K562 (cell line): ENCODE measurements around the gene VSTM2B. TPM values are rescaled to one million over a fixed set of nuclear protein-coding genes. Genes with fewer than 3 reads are reported as not detected.

ENCODE experiments used
- ATAC-seq: fragments of 200-7000 bp; cut with Tn5 transposase; 3 replicates; pipeline ENCODE4 v1.9.1; 2020; ENCODE audit warnings: moderate library complexity
- BruUV-seq: library from RNA; stranded (reverse); fragments of 400-500 nt; replicated peaks from 2 replicates; lab custom pipeline; 2021; lab: Mats Ljungman, UMichigan
- CTCF ChIA-PET: fragments of 300-600 bp; formaldehyde crosslinking; extraction: SDS; loops from one replicate; lab custom pipeline; 2021; ENCODE audit warnings: low intra/inter-chr PET ratio; lab: Yijun Ruan, JAX
- POLR2A ChIA-PET: fragments of 300-600, 350-650 bp; sonication (Branson Sonifier 250); formaldehyde crosslinking; extraction: SDS; loops from one replicate; lab custom pipeline; 2021; ENCODE audit warnings: antibody characterized with exemption, inconsistent platforms; lab: Yijun Ruan, JAX
- DNase-seq, 4 experiments: peaks; one replicate each; pipeline versions ENCODE4 v3.0.0 to v3.0.0-alpha.2; 2011 to 2018; ENCODE audit warnings: low spot score in 3 of 4, mixed read lengths in 3 of 4; ENCODE audit errors: extremely low read depth in 1 of 4
- FAIRE-seq: peaks from 2 replicates; lab custom pipeline; 2011; peaks lifted over from hg19 to GRCh38; lab: Jason Lieb, UNC
- H2AFZ ChIP-seq: 2 replicates; pipeline ENCODE4 v1.6.0; 2011; ENCODE audit warnings: low read depth, low read length, control low read depth, inconsistent platforms
- H3K27ac ChIP-seq: fragments of 200-600 bp; 3 replicates; pipeline ENCODE4 v1.8.0; 2011; ENCODE audit warnings: low read depth, mild to moderate bottlenecking, control low read depth, inconsistent platforms, low read length, moderate library complexity, mixed read lengths; ENCODE audit errors: extremely low read depth
- H3K27me3 ChIP-seq, 2 experiments: fragments of 300-600 bp in 1 of 2; 2 replicates in 1 of 2; 3 replicates in 1 of 2; pipeline versions ENCODE4 v1.6.0 to v1.8.0; 2011; ENCODE audit warnings: inconsistent platforms in 2 of 2, low read length in 2 of 2, mild to moderate bottlenecking in 1 of 2, mixed read lengths in 1 of 2, moderate library complexity in 1 of 2; ENCODE audit not compliant: control insufficient read depth in 2 of 2, insufficient read depth in 2 of 2
- H3K36me3 ChIP-seq: fragments of 300-600 bp; 3 replicates; pipeline ENCODE4 v1.8.0; 2011; ENCODE audit warnings: mild to moderate bottlenecking, low read length, inconsistent platforms; ENCODE audit not compliant: control insufficient read depth, insufficient read depth
- H3K4me1 ChIP-seq, 2 experiments: fragments of 200-600 bp in 1 of 2; replicated peaks in 1 of 2; 2 replicates in 1 of 2; 3 replicates in 1 of 2; pipeline versions ENCODE4 v1.5.1 to v1.8.0; 2011; ENCODE audit warnings: inconsistent platforms in 2 of 2, low read length in 2 of 2, mild to moderate bottlenecking in 1 of 2, mixed read lengths in 1 of 2, moderate library complexity in 1 of 2; ENCODE audit not compliant: control insufficient read depth in 2 of 2, insufficient read depth in 2 of 2
- H3K4me2 ChIP-seq: 2 replicates; pipeline ENCODE4 v1.6.1; 2011; ENCODE audit warnings: low read length, control low read depth, inconsistent platforms, mixed read lengths; ENCODE audit not compliant: insufficient read depth
- H3K4me3 ChIP-seq: fragments of 200-600 bp; sonication (generic), shearing (Covaris generic); 2 replicates; pipeline ENCODE4 v1.5.1; 2016; ENCODE audit warnings: control low read depth, inconsistent platforms
- H3K79me2 ChIP-seq: fragments of 200-600 bp; 3 replicates; pipeline ENCODE4 v1.8.0; 2011; ENCODE audit warnings: low read length, inconsistent platforms; ENCODE audit not compliant: control insufficient read depth, insufficient read depth
- H3K9ac ChIP-seq, 2 experiments: 2 replicates each; pipeline versions ENCODE4 v1.6.0 to v1.6.1; 2011; ENCODE audit warnings: low read depth in 2 of 2, low read length in 2 of 2, control low read depth in 1 of 2, inconsistent platforms in 1 of 2, mild to moderate bottlenecking in 1 of 2, mixed read lengths in 1 of 2; ENCODE audit not compliant: insufficient read depth in 1 of 2
- H3K9me1 ChIP-seq: one replicate; pipeline ENCODE4 v1.6.0; 2011; ENCODE audit warnings: inconsistent platforms, mild to moderate bottlenecking, low read length, moderate library complexity; ENCODE audit not compliant: control insufficient read depth, insufficient read depth
- H3K9me3 ChIP-seq: replicated peaks from 2 replicates; pipeline ENCODE4 v1.5.1; 2011; ENCODE audit warnings: low read depth, low read length, inconsistent platforms; ENCODE audit not compliant: control insufficient read depth, insufficient read depth
- H4K20me1 ChIP-seq: replicated peaks from 2 replicates; pipeline ENCODE4 v1.6.1; 2011; ENCODE audit warnings: low read length, inconsistent platforms, mixed read lengths; ENCODE audit not compliant: control insufficient read depth, insufficient read depth
- ATF7 ChIP-seq: fragments of 450-650 bp; IDR thresholded peaks from 2 replicates; pipeline ENCODE4 v1.7.1; 2014; ENCODE audit warnings: mild to moderate bottlenecking, moderate library complexity
- GABPB1 ChIP-seq: sonication (generic); formaldehyde crosslinking; IDR thresholded peaks from 2 replicates; pipeline ENCODE4 v1.8.0; 2022; ENCODE audit warnings: mild to moderate bottlenecking, missing genetic modification reagents
- MYC ChIP-seq, 2 experiments: fragments of 250-450 bp in 1 of 2; sonication (Bioruptor Pico) in 1 of 2; IDR thresholded peaks; 2 replicates each; pipeline versions ENCODE4 v1.5.1 to v1.6.1; 2012 to 2021; ENCODE audit warnings: low read depth in 2 of 2, borderline replicate concordance in 1 of 2, improper control_type of control experiment in 1 of 2, low read length in 1 of 2, mild to moderate bottlenecking in 1 of 2, moderate library complexity in 1 of 2
- PRMT5 ChIP-seq: sonication (generic); formaldehyde crosslinking; IDR thresholded peaks from 2 replicates; pipeline ENCODE4 v1.5.0; 2020; ENCODE audit warnings: missing genetic modification reagents
- PTBP1 ChIP-seq: fragments of 200-400 bp; formaldehyde crosslinking; IDR thresholded peaks from 2 replicates; pipeline ENCODE4 v1.6.1; 2017; ENCODE audit warnings: low read depth, low read length
- STAG1 ChIP-seq: sonication (generic); formaldehyde crosslinking; IDR thresholded peaks from 2 replicates; pipeline ENCODE4 v1.5.0; 2020; ENCODE audit warnings: missing genetic modification reagents, borderline replicate concordance
- SUPT5H ChIP-seq: fragments of 450-650 bp; IDR thresholded peaks from 2 replicates; pipeline ENCODE4 v1.6.1; 2016
- ZNF24 ChIP-seq: fragments of 450-650 bp; IDR thresholded peaks from 2 replicates; pipeline ENCODE4 v1.6.1; 2016
- ZNF3 ChIP-seq: fragments of 250-450 bp; sonication (Bioruptor Pico); IDR thresholded peaks from 2 replicates; pipeline ENCODE4 v1.5.0; 2021; ENCODE audit warnings: mild to moderate bottlenecking, moderate library complexity
- ZNF699 ChIP-seq: fragments of 250-450 bp; sonication (Bioruptor Pico); IDR thresholded peaks from 2 replicates; pipeline ENCODE4 v1.8.0; 2021; ENCODE audit warnings: mild to moderate bottlenecking, moderate library complexity; ENCODE audit not compliant: insufficient replicate concordance
- WGBS: fragments of 100-300 bp; shearing (Covaris generic); methylation state at CpG from one replicate; pipeline ENCODE4 v1.1.6; 2016; ENCODE audit warnings: low coverage, mixed read lengths; ENCODE audit not compliant: insufficient coverage; ENCODE audit errors: missing lambda C conversion rate; 5-methylcytosine and 5-hydroxymethylcytosine counted together
- in situ Hi-C: fragments of 300-500 bp; cut with MboI; formaldehyde crosslinking; loops from 4 replicates; pipeline ENCODE4 v1.15.0; 2018; ENCODE audit warnings: inconsistent platforms, mixed read lengths
- intact Hi-C: fragments of 100-400 bp; cut with micrococcal nuclease; formaldehyde crosslinking; loops from 2 replicates; pipeline ENCODE4 v1.14.2; 2022
- polyA plus RNA-seq, 8 experiments: library from polyadenylated mRNA; depleted of rRNA in 4 of 8; stranded (reverse) in 5 of 8; unstranded in 3 of 8; fragments of >200 nt; fragmentation: Nextera tagmentation in 2 of 8; fragmentation: Illumina TruSeq in 1 of 8; extraction: Ambion mirVana in 2 of 8; extraction: Trizol in 1 of 8; gene quantifications; 2 replicates each; pipeline versions ENCODE4 v1.2.1 to v1.2.3, GENCODE V29; 2011 to 2014; ENCODE audit warnings: inconsistent platforms in 1 of 8, missing spikeins in 1 of 8
- total RNA-seq, 7 experiments: library from RNA; depleted of rRNA in 6 of 7; stranded (reverse); fragments of >200 nt in 6 of 7; fragmentation: Illumina TruSeq in 2 of 7; extraction: Trizol in 2 of 7; gene quantifications; 2 replicates each; pipeline versions ENCODE4 v1.2.1 to v1.2.3, GENCODE V29; 2011 to 2021; ENCODE audit warnings: low replicate concordance in 1 of 7
- TF ChIP-seq, protein P1 (sequence below), 3 experiments: IDR thresholded peaks in 2 of 3; conservative IDR thresholded peaks in 1 of 3; 2 replicates each; pipeline ENCODE4 v1.5.1; 2011 to 2012; ENCODE audit warnings: low read length in 3 of 3, mild to moderate bottlenecking in 3 of 3, control low read depth in 2 of 3, improper control_type of control experiment in 1 of 3, inconsistent platforms in 1 of 3, low read depth in 1 of 3, mixed read lengths in 1 of 3, moderate library complexity in 1 of 3; ENCODE audit not compliant: insufficient read depth in 2 of 3
- TF ChIP-seq, protein P2 (sequence below): fragments of 250-450 bp; sonication (Bioruptor Pico); IDR thresholded peaks from 2 replicates; pipeline ENCODE4 v1.8.0; 2022; ENCODE audit warnings: moderate library complexity, mild to moderate bottlenecking, inconsistent platforms
- TF ChIP-seq, protein P3 (sequence below): fragments of 450-650 bp; IDR thresholded peaks from 2 replicates; pipeline ENCODE4 v1.7.1; 2018; ENCODE audit warnings: mild to moderate bottlenecking, low read depth; ENCODE audit not compliant: partially characterized antibody

Gene VSTM2B
- total and polyA plus RNA-seq, 9 of the 15 experiments (the other 6 are each of a cell fraction or from before 2014, with no cell fraction given), result not detected

DNA sequence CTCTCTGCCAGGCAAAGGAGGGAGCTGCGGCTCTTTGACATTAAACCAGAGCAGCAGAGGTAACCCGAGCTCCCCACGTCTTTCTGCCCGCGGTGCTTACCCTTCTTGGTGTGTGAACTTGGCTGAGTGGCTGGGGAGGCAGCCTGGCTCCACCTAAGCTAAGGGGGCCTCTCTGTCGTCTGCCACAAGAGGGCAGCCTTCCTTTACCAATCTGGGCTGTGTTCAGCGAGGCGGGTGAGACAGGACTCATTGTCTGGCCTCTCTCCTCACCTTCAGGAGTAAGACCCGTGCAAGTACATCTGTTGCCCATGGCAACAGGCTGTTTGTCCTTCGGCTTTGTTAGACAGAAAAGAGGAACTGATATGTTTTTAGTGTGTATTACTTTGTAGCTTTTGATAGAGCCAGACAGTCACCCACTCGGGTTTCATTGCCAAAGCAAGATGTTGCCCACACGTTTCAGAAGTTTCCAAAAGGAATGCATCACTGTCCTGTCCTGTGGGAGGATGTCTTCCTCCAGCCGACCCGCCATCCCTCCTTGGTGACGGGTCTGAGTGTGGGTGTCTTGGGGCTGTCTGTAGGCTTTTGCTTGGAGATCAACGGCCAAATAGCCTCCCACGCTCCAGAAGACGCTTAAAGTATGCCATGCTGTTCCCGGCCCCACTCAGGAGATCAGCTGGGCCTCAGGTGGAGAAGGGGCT lies 84.9 kb downstream of the VSTM2B start (continued):
- TF ChIP-seq MYC (IDR thresholded peaks at IDR 0.05; ENCODE audit: low read depth, low read length) (peak; percentile 56), MYC (CRISPR knock-in tag; IDR thresholded peaks at IDR 0.05; ENCODE audit: borderline replicate concordance, low read depth) (no peak), STAG1 (CRISPR knock-in tag) (peak; percentile 64; the same call in 1 of the 2 replicates), ZNF24 (0 out of 2 replicates have a peak, but pooled peaks have one; percentile 52), ATF7 (peak; percentile 56; the same call in 1 of the 2 replicates), ZNF699 (CRISPR knock-in tag) (no peak)
- TF ChIP-seq, protein P1, sequence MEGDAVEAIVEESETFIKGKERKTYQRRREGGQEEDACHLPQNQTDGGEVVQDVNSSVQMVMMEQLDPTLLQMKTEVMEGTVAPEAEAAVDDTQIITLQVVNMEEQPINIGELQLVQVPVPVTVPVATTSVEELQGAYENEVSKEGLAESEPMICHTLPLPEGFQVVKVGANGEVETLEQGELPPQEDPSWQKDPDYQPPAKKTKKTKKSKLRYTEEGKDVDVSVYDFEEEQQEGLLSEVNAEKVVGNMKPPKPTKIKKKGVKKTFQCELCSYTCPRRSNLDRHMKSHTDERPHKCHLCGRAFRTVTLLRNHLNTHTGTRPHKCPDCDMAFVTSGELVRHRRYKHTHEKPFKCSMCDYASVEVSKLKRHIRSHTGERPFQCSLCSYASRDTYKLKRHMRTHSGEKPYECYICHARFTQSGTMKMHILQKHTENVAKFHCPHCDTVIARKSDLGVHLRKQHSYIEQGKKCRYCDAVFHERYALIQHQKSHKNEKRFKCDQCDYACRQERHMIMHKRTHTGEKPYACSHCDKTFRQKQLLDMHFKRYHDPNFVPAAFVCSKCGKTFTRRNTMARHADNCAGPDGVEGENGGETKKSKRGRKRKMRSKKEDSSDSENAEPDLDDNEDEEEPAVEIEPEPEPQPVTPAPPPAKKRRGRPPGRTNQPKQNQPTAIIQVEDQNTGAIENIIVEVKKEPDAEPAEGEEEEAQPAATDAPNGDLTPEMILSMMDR (IDR thresholded peaks at IDR 0.05 in 2 of 3, conservative IDR thresholded peaks at IDR 0.05 in 1 of 3; ENCODE audit: insufficient read depth in 2 of 3, low read depth in 1 of 3, low read length in 3 of 3), result peak; percentile 90 to 94 (median 92)

DNA sequence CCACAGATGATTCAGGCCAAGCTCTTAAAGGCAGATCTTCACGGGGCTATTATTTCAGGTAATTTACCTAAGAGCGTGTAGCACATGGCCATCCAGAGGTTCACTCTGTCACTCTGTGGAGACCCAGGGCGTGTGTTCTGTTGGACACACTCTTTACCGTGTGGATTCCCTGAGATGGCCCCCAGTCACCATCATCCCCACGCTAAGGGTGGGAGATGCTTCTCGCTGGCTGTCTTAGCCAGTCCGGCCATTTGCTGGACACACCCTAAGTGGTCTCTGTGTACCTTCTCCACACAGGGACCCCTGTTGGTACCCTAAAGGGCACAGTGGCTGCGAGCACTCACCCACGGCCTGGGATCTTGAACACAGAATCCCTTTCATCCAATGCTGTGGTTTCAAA lies 86.3 kb downstream of the VSTM2B start:
- in situ Hi-C loops, result no loop called here
- FAIRE-seq (no peak), DNase-seq (no peak), ATAC-seq (no peak)
- Histone ChIP-seq H3K27ac (no peak overlapping the region), H4K20me1 (no peaks in the 10 kb centered on the region), H3K9me3 (no peaks in the 10 kb centered on the region), H3K27me3 (no peaks in the 10 kb centered on the region), H3K36me3 (peaks cover 77% of the 10 kb centered on the region), H3K79me2 (peaks cover 4% of the 10 kb centered on the region; the same call in 1 of the 3 replicates), H3K9ac (0 out of 4 replicates have a peak overlapping the region, but pooled peaks of 1 of the 2 experiments have one; percentile 14), H2AFZ (no peak overlapping the region), H3K4me1 (peaks cover 0 to 7% of the 10 kb centered on the region in 2 experiments; a peak in 2 of 5 replicates), H3K9me1 (peaks cover 4% of the 10 kb centered on the region), H3K4me2 (no peak overlapping the region), H3K4me3 (no peak overlapping the region)
- BruUV-seq, result no TSS peak
- POLR2A ChIA-PET, result interaction anchor here (1.4 to 1.7 kb wide), 2 partner anchors 8 to 21 kb away, joined by 5 to 7 read pairs; no protein-coding TSS in a partner anchor
- 90% methylated on average over 9 of the region's 9 CpGs for WGBS
- CTCF ChIA-PET, result interaction anchor here (4.3 kb wide), 1 partner anchor 79 kb away, joined by 40 read pairs; no protein-coding TSS in a partner anchor
- intact Hi-C loops, result no loop called here
- TF ChIP-seq, protein P2, sequence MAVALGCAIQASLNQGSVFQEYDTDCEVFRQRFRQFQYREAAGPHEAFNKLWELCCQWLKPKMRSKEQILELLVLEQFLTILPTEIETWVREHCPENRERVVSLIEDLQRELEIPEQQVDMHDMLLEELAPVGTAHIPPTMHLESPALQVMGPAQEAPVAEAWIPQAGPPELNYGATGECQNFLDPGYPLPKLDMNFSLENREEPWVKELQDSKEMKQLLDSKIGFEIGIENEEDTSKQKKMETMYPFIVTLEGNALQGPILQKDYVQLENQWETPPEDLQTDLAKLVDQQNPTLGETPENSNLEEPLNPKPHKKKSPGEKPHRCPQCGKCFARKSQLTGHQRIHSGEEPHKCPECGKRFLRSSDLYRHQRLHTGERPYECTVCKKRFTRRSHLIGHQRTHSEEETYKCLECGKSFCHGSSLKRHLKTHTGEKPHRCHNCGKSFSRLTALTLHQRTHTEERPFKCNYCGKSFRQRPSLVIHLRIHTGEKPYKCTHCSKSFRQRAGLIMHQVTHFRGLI (CRISPR knock-in tag), result no peak
- no peak for TF ChIP-seq ZNF3
- TF ChIP-seq, protein P3, sequence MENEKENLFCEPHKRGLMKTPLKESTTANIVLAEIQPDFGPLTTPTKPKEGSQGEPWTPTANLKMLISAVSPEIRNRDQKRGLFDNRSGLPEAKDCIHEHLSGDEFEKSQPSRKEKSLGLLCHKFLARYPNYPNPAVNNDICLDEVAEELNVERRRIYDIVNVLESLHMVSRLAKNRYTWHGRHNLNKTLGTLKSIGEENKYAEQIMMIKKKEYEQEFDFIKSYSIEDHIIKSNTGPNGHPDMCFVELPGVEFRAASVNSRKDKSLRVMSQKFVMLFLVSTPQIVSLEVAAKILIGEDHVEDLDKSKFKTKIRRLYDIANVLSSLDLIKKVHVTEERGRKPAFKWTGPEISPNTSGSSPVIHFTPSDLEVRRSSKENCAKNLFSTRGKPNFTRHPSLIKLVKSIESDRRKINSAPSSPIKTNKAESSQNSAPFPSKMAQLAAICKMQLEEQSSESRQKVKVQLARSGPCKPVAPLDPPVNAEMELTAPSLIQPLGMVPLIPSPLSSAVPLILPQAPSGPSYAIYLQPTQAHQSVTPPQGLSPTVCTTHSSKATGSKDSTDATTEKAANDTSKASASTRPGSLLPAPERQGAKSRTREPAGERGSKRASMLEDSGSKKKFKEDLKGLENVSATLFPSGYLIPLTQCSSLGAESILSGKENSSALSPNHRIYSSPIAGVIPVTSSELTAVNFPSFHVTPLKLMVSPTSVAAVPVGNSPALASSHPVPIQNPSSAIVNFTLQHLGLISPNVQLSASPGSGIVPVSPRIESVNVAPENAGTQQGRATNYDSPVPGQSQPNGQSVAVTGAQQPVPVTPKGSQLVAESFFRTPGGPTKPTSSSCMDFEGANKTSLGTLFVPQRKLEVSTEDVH, result no peak
- TF ChIP-seq PRMT5 (CRISPR knock-in tag), result no peak
- TF ChIP-seq GABPB1, result no peak
- no peak for TF ChIP-seq SUPT5H
- no peak for TF ChIP-seq PTBP1
